CD14-positive monocyte (primary cell): ENCODE measurements around the gene SFRP5. TPM values are rescaled to one million over a fixed set of nuclear protein-coding genes. Genes with fewer than 3 reads are reported as not detected.

Experiments used
- DNase-seq, 3 donors: peaks; one replicate each; pipeline ENCODE4 v3.0.0-alpha.2; 2011 to 2022
- H2AFZ ChIP-seq: 2 replicates; pipeline ENCODE4 v1.6.0; 2012; ENCODE audit warnings: mild to moderate bottlenecking, low read depth, low read length, inconsistent platforms; ENCODE audit not compliant: insufficient read depth, poor library complexity, severe bottlenecking
- H3K27ac ChIP-seq, 2 donors: 1 replicate in 1 of 2; 2 replicates in 1 of 2; pipeline ENCODE4 v1.5.1; 2012 to 2013; ENCODE audit warnings: low read length in 2 of 2, control low read depth in 1 of 2, inconsistent platforms in 1 of 2, low read depth in 1 of 2, mild to moderate bottlenecking in 1 of 2
- H3K27me3 ChIP-seq, 2 donors: one replicate each; pipeline versions ENCODE4 v1.6.0 to v1.6.1; 2011 to 2013; ENCODE audit warnings: low read length in 2 of 2; ENCODE audit not compliant: control insufficient read depth in 2 of 2, insufficient read depth in 2 of 2
- H3K36me3 ChIP-seq, 2 donors: replicated peaks in 1 of 2; 1 replicate in 1 of 2; 2 replicates in 1 of 2; pipeline versions ENCODE4 v1.5.1 to v1.6.1; 2012 to 2013; ENCODE audit warnings: low read length in 2 of 2, control low read depth in 1 of 2, inconsistent platforms in 1 of 2, mild to moderate bottlenecking in 1 of 2; ENCODE audit not compliant: insufficient read depth in 2 of 2, control insufficient read depth in 1 of 2
- H3K4me1 ChIP-seq, 2 donors: 1 replicate in 1 of 2; 2 replicates in 1 of 2; pipeline versions ENCODE4 v1.5.1 to v1.6.1; 2012 to 2013; ENCODE audit warnings: low read length in 2 of 2, control low read depth in 1 of 2, inconsistent platforms in 1 of 2, mild to moderate bottlenecking in 1 of 2, moderate library complexity in 1 of 2; ENCODE audit not compliant: insufficient read depth in 2 of 2, control insufficient read depth in 1 of 2
- H3K4me2 ChIP-seq: replicated peaks from 2 replicates; pipeline ENCODE3; 2012; ENCODE audit warnings: low read length, moderate library complexity, mild to moderate bottlenecking; ENCODE audit not compliant: poor library complexity, severe bottlenecking; ENCODE audit errors: extremely low read depth
- H3K4me3 ChIP-seq, 3 experiments: fragments of 200-600 bp in 1 of 3; sonication (generic) in 1 of 3; replicated peaks in 1 of 3; 1 replicate in 2 of 3; 2 replicates in 1 of 3; pipeline ENCODE4 v1.5.1; 2011 to 2013; ENCODE audit warnings: low read length in 3 of 3, mild to moderate bottlenecking in 3 of 3, control low read depth in 2 of 3, low read depth in 2 of 3, inconsistent platforms in 1 of 3, moderate library complexity in 1 of 3
- H3K79me2 ChIP-seq: 2 replicates; pipeline ENCODE4 v1.6.0; 2012; ENCODE audit warnings: mild to moderate bottlenecking, control low read depth, inconsistent platforms, low read length, moderate library complexity; ENCODE audit not compliant: insufficient read depth
- H3K9ac ChIP-seq: 2 replicates; pipeline ENCODE4 v1.6.0; 2017; ENCODE audit warnings: low read length, mild to moderate bottlenecking; ENCODE audit not compliant: insufficient read depth, poor library complexity, severe bottlenecking
- H3K9me3 ChIP-seq, 2 donors: replicated peaks in 1 of 2; 1 replicate in 1 of 2; 2 replicates in 1 of 2; pipeline versions ENCODE4 v1.5.1 to v1.6.1; 2012 to 2013; ENCODE audit warnings: low read length in 2 of 2, control low read depth in 1 of 2; ENCODE audit not compliant: control insufficient read depth in 1 of 2, insufficient read depth in 1 of 2
- H4K20me1 ChIP-seq: 2 replicates; pipeline ENCODE4 v1.6.0; 2012; ENCODE audit warnings: mild to moderate bottlenecking, low read length, control low read depth, moderate library complexity; ENCODE audit not compliant: insufficient read depth
- H3K27ac Mint-ChIP-seq, 7 donors: one replicate each; pipeline ENCODE4 v1.8.0; 2020; ENCODE audit warnings: mild to moderate bottlenecking in 7 of 7, mixed read lengths in 7 of 7, moderate library complexity in 6 of 7, inconsistent platforms in 2 of 7
- H3K27me3 Mint-ChIP-seq, 3 donors: one replicate each; pipeline ENCODE4 v1.8.0; 2021 to 2022; ENCODE audit warnings: low read depth in 3 of 3, mild to moderate bottlenecking in 3 of 3, mixed read lengths in 3 of 3, moderate library complexity in 3 of 3, inconsistent platforms in 1 of 3
- H3K36me3 Mint-ChIP-seq, 2 donors: one replicate each; pipeline ENCODE4 v1.8.0; 2020; ENCODE audit warnings: mixed read lengths in 2 of 2, inconsistent platforms in 1 of 2, mild to moderate bottlenecking in 1 of 2
- H3K4me1 Mint-ChIP-seq: one replicate; pipeline ENCODE4 v1.8.0; 2020; ENCODE audit warnings: mild to moderate bottlenecking, mixed read lengths
- H3K4me3 Mint-ChIP-seq, 2 donors: one replicate each; pipeline ENCODE4 v1.8.0; 2020; ENCODE audit warnings: mild to moderate bottlenecking in 2 of 2, mixed read lengths in 2 of 2, moderate library complexity in 1 of 2
- H3K9me3 Mint-ChIP-seq, 7 donors: one replicate each; pipeline ENCODE4 v1.8.0; 2020 to 2022; ENCODE audit warnings: mixed read lengths in 7 of 7, mild to moderate bottlenecking in 6 of 7, moderate library complexity in 6 of 7, inconsistent platforms in 2 of 7
- WGBS: methylation state at CpG from one replicate; pipeline ENCODE4 v1.1.5; 2013; ENCODE audit warnings: missing lambda C conversion rate; ENCODE audit not compliant: insufficient coverage; 5-methylcytosine and 5-hydroxymethylcytosine counted together
- intact Hi-C, 2 donors: fragments of 100-400 bp; cut with micrococcal nuclease; formaldehyde crosslinking; loops; one replicate each; pipeline versions ENCODE4 v1.15.0 to v1.15.1; 2023
- polyA plus RNA-seq, 3 donors: library from polyadenylated mRNA; depleted of rRNA in 1 of 3; unstranded in 2 of 3; stranded (reverse) in 1 of 3; fragments of 300-500 nt in 2 of 3; fragments of >200 nt in 1 of 3; fragmentation: Illumina TruSeq in 2 of 3; gene quantifications; 1 replicate in 2 of 3; 2 replicates in 1 of 3; pipeline ENCODE4 v1.2.3, GENCODE V29; 2012 to 2021
- TF ChIP-seq, protein P1 (sequence below): fragments of 200-600 bp; IDR thresholded peaks from one replicate; pipeline ENCODE4 v1.8.0; 2022; ENCODE audit warnings: antibody characterized with exemption, mild to moderate bottlenecking

SFRP5 gene
- polyA plus RNA-seq, 3 donors = not detected

DNA sequence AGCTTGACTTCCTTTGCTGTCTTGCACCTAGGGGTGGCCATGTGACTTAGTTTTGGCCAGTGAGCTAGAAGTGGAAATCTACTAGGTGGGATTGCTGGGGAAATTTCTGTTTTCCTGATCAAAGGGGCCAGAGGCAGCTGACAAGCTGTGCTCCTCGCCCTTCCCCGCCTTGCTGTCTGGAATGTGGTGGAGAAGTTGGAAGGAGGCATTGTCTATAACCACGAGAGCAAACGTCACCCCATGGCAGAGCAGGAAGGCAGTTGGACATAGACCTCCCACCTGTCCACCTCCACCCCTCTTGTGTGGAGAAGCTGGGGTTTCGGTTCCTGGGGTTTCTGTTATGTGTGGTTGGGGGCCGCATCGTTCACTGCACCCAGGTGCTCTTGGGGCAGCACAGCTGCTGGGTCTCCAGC is 7.3 kb downstream of the SFRP5 start:
- Histone ChIP-seq H3K27ac (no peak overlapping the region), H4K20me1 (no peaks in the 10 kb centered on the region), H3K4me1 (peaks cover 0 to 3% of the 10 kb centered on the region in 2 donors), H3K4me2 (no peak overlapping the region), H3K9me3 (no peaks in the 10 kb centered on the region), H3K79me2 (no peaks in the 10 kb centered on the region), H2AFZ (no peak overlapping the region), H3K9ac (no peak overlapping the region), H3K4me3 (no peak overlapping the region), H3K27me3 (no peaks in the 10 kb centered on the region), H3K36me3 (peaks cover 31 to 33% of the 10 kb centered on the region in 2 donors)
- DNase-seq = no peak
- TF ChIP-seq, protein P1, sequence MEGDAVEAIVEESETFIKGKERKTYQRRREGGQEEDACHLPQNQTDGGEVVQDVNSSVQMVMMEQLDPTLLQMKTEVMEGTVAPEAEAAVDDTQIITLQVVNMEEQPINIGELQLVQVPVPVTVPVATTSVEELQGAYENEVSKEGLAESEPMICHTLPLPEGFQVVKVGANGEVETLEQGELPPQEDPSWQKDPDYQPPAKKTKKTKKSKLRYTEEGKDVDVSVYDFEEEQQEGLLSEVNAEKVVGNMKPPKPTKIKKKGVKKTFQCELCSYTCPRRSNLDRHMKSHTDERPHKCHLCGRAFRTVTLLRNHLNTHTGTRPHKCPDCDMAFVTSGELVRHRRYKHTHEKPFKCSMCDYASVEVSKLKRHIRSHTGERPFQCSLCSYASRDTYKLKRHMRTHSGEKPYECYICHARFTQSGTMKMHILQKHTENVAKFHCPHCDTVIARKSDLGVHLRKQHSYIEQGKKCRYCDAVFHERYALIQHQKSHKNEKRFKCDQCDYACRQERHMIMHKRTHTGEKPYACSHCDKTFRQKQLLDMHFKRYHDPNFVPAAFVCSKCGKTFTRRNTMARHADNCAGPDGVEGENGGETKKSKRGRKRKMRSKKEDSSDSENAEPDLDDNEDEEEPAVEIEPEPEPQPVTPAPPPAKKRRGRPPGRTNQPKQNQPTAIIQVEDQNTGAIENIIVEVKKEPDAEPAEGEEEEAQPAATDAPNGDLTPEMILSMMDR = no peak
- Mint-ChIP-seq H3K36me3 (peaks cover 27 to 30% of the 10 kb centered on the region in 2 donors), H3K27ac (peak overlapping the region in 3 of 7 donors; percentile 27 to 39 (median 33)), H3K27me3 (peaks cover 1 to 8% (median 2%) of the 10 kb centered on the region in 3 donors), H3K4me1 (peaks cover 9% of the 10 kb centered on the region), H3K4me3 (no peak overlapping the region), H3K9me3 (peaks cover 0 to 1% (median 0%) of the 10 kb centered on the region in 7 donors)
- 89% methylated on average over 3 of the region's 7 CpGs for WGBS
- intact Hi-C loops = no loop called here

- H3K9me3 ChIP-seq = no peaks in the 10 kb centered on the region
- TF ChIP-seq, protein P1 = no peak
- H3K36me3 Mint-ChIP-seq = peaks cover 32 to 35% of the 10 kb centered on the region in 2 donors
- WGBS = no CpG with 5 or more reads among the region's 3 CpGs
- H3K9ac ChIP-seq = no peak overlapping the region
- H3K4me1 ChIP-seq = no peaks in the 10 kb centered on the region
- H3K27me3 Mint-ChIP-seq = peaks cover 0 to 4% (median 0%) of the 10 kb centered on the region in 3 donors
- H3K36me3 ChIP-seq = peaks cover 37 to 38% of the 10 kb centered on the region in 2 donors
- peaks cover 6% of the 10 kb centered on the region for H3K4me1 Mint-ChIP-seq
- no peaks in the 10 kb centered on the region for H4K20me1 ChIP-seq
- no peak overlapping the region for H3K4me2 ChIP-seq
- H3K9me3 Mint-ChIP-seq = peaks cover 0 to 1% (median 0%) of the 10 kb centered on the region in 7 donors
- intact Hi-C loops = no loop called here
- peak overlapping the region in 1 of 7 donors; percentile 39 for H3K27ac Mint-ChIP-seq
- no peak overlapping the region for H3K4me3 Mint-ChIP-seq
- H2AFZ ChIP-seq = no peak overlapping the region
- no peak for DNase-seq
- no peaks in the 10 kb centered on the region for H3K27me3 ChIP-seq
- H3K27ac ChIP-seq = no peak overlapping the region
- H3K79me2 ChIP-seq = no peaks in the 10 kb centered on the region
- no peak overlapping the region for H3K4me3 ChIP-seq
Measured at GRCh38 chr10:97763947-97764346, 7.9 kb downstream of the SFRP5 start.
